ENCODE data around the gene APIP. TPM values are rescaled to one million over a fixed set of nuclear protein-coding genes. Genes with fewer than 3 reads are reported as not detected.

The APIP gene
- total and polyA plus RNA-seq, 12 donors: 17.2 to 34.9 (median 31.1) TPM

DNA sequence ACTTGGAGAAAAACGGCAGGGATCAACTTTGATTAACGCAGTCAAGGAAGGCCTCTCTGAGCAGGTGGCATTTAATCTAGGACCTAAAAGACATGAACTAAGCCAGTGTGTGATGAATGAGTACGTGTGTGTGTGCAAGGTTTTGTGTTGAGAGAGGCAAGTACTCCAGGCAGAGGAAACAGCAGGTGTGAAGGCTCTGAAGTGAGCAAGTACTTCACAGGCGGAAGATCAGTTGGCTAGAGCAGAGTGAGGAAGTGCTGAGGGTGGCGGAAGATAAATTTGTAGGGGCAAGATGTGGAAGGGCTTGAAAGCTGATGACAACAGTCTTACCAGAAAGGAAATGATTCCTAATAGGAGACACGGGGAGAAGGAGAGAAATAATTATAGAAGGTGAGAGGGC is 6.8 kb downstream of the APIP start:
- H3K4me1 ChIP-seq: peaks cover 0 to 26% (median 3%) of the 10 kb centered on the region in 9 donors
- no peak overlapping the region for H3K27ac ChIP-seq
- H3K9me3 ChIP-seq: no peaks in the 10 kb centered on the region
- 68 to 71% methylated on average over 6 of the region's 6 CpGs for WGBS, 2 donors
- no peak for ATAC-seq
- TF ChIP-seq, protein P1, sequence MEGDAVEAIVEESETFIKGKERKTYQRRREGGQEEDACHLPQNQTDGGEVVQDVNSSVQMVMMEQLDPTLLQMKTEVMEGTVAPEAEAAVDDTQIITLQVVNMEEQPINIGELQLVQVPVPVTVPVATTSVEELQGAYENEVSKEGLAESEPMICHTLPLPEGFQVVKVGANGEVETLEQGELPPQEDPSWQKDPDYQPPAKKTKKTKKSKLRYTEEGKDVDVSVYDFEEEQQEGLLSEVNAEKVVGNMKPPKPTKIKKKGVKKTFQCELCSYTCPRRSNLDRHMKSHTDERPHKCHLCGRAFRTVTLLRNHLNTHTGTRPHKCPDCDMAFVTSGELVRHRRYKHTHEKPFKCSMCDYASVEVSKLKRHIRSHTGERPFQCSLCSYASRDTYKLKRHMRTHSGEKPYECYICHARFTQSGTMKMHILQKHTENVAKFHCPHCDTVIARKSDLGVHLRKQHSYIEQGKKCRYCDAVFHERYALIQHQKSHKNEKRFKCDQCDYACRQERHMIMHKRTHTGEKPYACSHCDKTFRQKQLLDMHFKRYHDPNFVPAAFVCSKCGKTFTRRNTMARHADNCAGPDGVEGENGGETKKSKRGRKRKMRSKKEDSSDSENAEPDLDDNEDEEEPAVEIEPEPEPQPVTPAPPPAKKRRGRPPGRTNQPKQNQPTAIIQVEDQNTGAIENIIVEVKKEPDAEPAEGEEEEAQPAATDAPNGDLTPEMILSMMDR (IDR thresholded peaks at IDR 0.05): no peak
- H3K27me3 ChIP-seq: no peaks in the 10 kb centered on the region
- no peak overlapping the region for H3K4me3 ChIP-seq
- peaks cover 0 to 19% (median 0%) of the 10 kb centered on the region in 9 donors for H3K36me3 ChIP-seq
- no peak for DNase-seq
- intact Hi-C loops (cut with DNase I): no loop called here

DNA sequence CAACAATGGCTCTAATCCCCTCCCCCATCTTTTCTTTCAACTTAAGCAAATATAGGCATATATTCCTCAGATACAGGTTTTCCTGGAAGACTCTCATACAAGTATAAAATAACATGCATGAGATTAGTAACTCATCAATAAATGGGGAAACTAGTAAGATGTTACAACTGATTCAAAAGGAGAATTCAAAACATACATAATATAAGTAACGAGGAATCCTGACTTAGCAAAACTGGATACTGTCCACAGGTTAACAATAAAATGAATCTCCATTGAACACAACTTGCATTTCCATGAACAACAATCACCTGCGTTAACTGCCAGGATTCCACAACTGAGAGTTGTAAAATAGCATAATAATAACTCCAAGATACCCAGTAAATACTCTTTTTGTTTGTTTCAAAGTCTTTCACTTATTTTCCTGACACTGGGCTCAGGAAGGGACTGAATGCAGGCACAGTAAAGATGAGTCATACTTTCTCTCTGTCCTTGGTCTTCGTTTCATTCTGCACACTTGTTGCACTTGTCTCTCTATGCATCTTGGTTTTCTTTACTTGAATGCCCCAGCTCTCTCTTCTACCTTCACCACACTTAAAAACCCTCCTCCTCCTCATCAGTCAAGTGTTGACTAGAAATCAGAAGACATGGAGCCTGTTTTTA is 8.1 kb downstream of the APIP start:
- Histone ChIP-seq H3K27me3 (no peaks in the 10 kb centered on the region), H3K9me3 (peaks cover 0 to 3% (median 0%) of the 10 kb centered on the region in 11 donors), H3K4me1 (peaks cover 0 to 26% (median 0%) of the 10 kb centered on the region in 9 donors), H3K4me3 (no peak overlapping the region), H3K27ac (no peak overlapping the region), H3K36me3 (peaks cover 0 to 13% (median 0%) of the 10 kb centered on the region in 9 donors)
- no peak for DNase-seq
- intact Hi-C loops (cut with DNase I): no loop called here
- TF ChIP-seq, protein P1 (IDR thresholded peaks at IDR 0.05): no peak
- 88 to 92% methylated on average over 3 of the region's 3 CpGs for WGBS, 2 donors
- ATAC-seq: no peak

DNA sequence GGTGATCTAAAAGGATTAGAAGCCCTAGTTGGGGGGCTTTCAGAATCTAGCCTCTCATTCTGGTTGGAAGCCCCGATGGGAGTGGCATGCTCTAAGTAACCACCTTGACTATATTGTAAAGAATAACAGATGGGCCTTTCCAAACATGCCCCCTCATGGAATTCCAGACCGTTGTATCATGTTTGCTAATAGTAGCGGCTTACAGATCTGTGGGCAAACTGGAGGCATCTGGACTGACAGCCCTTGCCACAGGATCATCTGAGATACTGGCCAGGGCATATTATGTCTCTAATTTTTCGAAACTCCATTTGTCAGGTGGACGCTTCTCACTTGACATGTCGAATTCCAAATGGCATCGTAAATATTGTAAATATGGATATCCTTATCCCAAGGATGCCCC is 10.5 kb downstream of the APIP start:
- WGBS, 2 donors: 96 to 97% methylated on average over 7 of the region's 7 CpGs
- no peaks in the 10 kb centered on the region for H3K27me3 ChIP-seq
- TF ChIP-seq, protein P1 (IDR thresholded peaks at IDR 0.05): no peak
- H3K9me3 ChIP-seq: peaks cover 0 to 24% (median 0%) of the 10 kb centered on the region in 11 donors
- H3K27ac ChIP-seq: no peak overlapping the region
- no peak overlapping the region for H3K4me3 ChIP-seq
- DNase-seq (no peak), ATAC-seq (no peak)
- H3K4me1 ChIP-seq: peaks cover 0 to 12% (median 0%) of the 10 kb centered on the region in 9 donors
- intact Hi-C loops (cut with DNase I): no loop called here
- peaks cover 0 to 13% (median 0%) of the 10 kb centered on the region in 9 donors for H3K36me3 ChIP-seq

DNA sequence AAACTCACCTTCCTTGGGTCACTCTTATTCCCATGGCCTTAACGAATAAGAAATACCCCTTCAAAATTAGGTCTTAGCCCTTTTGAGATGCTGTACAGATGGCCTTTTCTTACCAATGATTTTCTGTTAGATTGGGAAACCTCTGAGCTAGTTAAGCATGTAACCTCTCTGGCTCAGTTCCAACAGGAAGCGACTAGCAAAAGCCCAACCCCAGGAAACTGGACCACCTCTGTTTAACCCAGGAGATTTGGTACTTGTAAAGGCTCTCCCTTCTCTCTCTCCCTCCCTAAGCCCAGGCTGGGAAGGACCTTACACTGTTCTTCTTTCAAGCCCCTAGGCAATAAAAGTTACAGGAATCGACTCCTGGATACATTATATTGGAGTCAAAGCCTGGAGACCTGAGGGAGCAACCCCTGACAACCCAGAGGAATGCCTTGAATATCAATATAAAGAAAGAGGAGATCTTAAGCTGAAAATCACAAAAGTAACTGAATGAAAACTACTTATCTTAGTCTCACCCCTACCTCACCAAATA is 11.7 kb downstream of the APIP start:
- H3K9me3 ChIP-seq: peaks cover 0 to 36% (median 11%) of the 10 kb centered on the region in 11 donors
- ATAC-seq: no peak
- no peaks in the 10 kb centered on the region for H3K27me3 ChIP-seq
- TF ChIP-seq, protein P1 (IDR thresholded peaks at IDR 0.05): no peak
- H3K36me3 ChIP-seq: peaks cover 0 to 10% (median 0%) of the 10 kb centered on the region in 9 donors
- H3K4me1 ChIP-seq: peaks cover 0 to 12% (median 0%) of the 10 kb centered on the region in 9 donors
- DNase-seq: no peak
- no peak overlapping the region for H3K4me3 ChIP-seq
- intact Hi-C loops (cut with DNase I): no loop called here
- WGBS, 2 donors: 82 to 90% methylated on average over 3 of the region's 3 CpGs
- no peak overlapping the region for H3K27ac ChIP-seq

All from heart right ventricle (tissue), 16 donors.